NCI-H526 (cell line): ENCODE results near the gene NIPAL4.
"Not testable (repeated sequence)": the region's sequence is repeated elsewhere in the genome, so short reads cannot be mapped to it uniquely, and the experiment has no call there.

Experiments used
- DNase-seq, 2 experiments: peaks; one replicate each; lab custom pipeline; 2025; lab: John Stamatoyannopoulos, UW

Gene NIPAL4

GRCh38 chr5:157459715-157460599 is at the start of gene NIPAL4:
NIPAL4 (plus strand) TSS chr5:157460213; CDS start chr5:157460321, 108 bp downstream.
- DNase-seq, result peak in 1 of 2 experiments; percentile 47

GRCh38 chr5:157415838-157416237 is 44.2 kb upstream of the NIPAL4 start:
- DNase-seq, result no peak

GRCh38 chr5:157419521-157419920 is 40.5 kb upstream of the NIPAL4 start:
- DNase-seq, result not testable (repeated sequence)

- DNase-seq, result not testable (repeated sequence)
Measured at GRCh38 chr5:157429920-157430319, 30.1 kb upstream of the NIPAL4 start.

- DNase-seq, result peak; percentile 17 to 62
Measured at GRCh38 chr5:157431544-157432200, 28.3 kb upstream of the NIPAL4 start.

- no peak for DNase-seq
Measured at GRCh38 chr5:157434096-157434495, 25.9 kb upstream of the NIPAL4 start.

GRCh38 chr5:157443041-157443549 is 16.9 kb upstream of the NIPAL4 start:
- no peak for DNase-seq

GRCh38 chr5:157444224-157444623 is 15.8 kb upstream of the NIPAL4 start:
- DNase-seq, result no peak

GRCh38 chr5:157445745-157446411 is 14.1 kb upstream of the NIPAL4 start:
- DNase-seq, result no peak

- no peak for DNase-seq
Measured at GRCh38 chr5:157446412-157446935, 13.5 kb upstream of the NIPAL4 start.

- no peak for DNase-seq
Measured at GRCh38 chr5:157447201-157447637, 12.8 kb upstream of the NIPAL4 start.

GRCh38 chr5:157449011-157449723 is 10.8 kb upstream of the NIPAL4 start:
- DNase-seq, result no peak

- no peak for DNase-seq
Measured at GRCh38 chr5:157450024-157450423, 10.0 kb upstream of the NIPAL4 start.

GRCh38 chr5:157451806-157452205 is 8.2 kb upstream of the NIPAL4 start:
- no peak for DNase-seq

- DNase-seq, result no peak
Measured at GRCh38 chr5:157454273-157454672, 5.7 kb upstream of the NIPAL4 start.

- DNase-seq, result no peak
Measured at GRCh38 chr5:157455057-157455456, 5.0 kb upstream of the NIPAL4 start.

- DNase-seq, result no peak
Measured at GRCh38 chr5:157456301-157456700, 3.7 kb upstream of the NIPAL4 start.

GRCh38 chr5:157457391-157457790 is 2.6 kb upstream of the NIPAL4 start:
- DNase-seq, result no peak

- DNase-seq, result no peak
Measured at GRCh38 chr5:157458835-157459234, 1.2 kb upstream of the NIPAL4 start.

GRCh38 chr5:157460921-157461792 is 1.1 kb downstream of the NIPAL4 start:
- DNase-seq, result no peak
